HepG2 (cell line): ENCODE results near the gene PIP4K2C. TPM values are rescaled to one million over a fixed set of nuclear protein-coding genes. Genes with fewer than 3 reads are reported as not detected.

Experiments used
- CREB1 ChIP-seq, 2 experiments: fragments of 450-650 bp in 1 of 2; IDR thresholded peaks; 2 replicates each; pipeline ENCODE4 v1.6.1; 2016 to 2017; ENCODE audit warnings: control low read depth in 1 of 2, mild to moderate bottlenecking in 1 of 2, missing compliant biosample characterization in 1 of 2, missing genetic modification characterization in 1 of 2
- EZH2 ChIP-seq: conservative IDR thresholded peaks from 2 replicates; pipeline ENCODE4 v1.6.1; 2012; ENCODE audit warnings: mild to moderate bottlenecking, low read depth, low read length, moderate library complexity
- GABPB1 ChIP-seq: IDR thresholded peaks from 2 replicates; pipeline ENCODE4 v1.6.1; 2016; ENCODE audit warnings: mild to moderate bottlenecking, missing genetic modification reagents, moderate library complexity, missing compliant biosample characterization
- IRX3 ChIP-seq: sonication (generic); formaldehyde crosslinking; IDR thresholded peaks from 2 replicates; pipeline ENCODE4 v1.8.1; 2023; ENCODE audit warnings: mild to moderate bottlenecking, low read depth, missing genetic modification reagents, borderline replicate concordance
- NONO ChIP-seq, 2 experiments: fragments of 450-650 bp in 1 of 2; sonication (generic) in 1 of 2; formaldehyde crosslinking in 1 of 2; IDR thresholded peaks in 1 of 2; conservative IDR thresholded peaks in 1 of 2; 2 replicates each; pipeline versions ENCODE4 v1.6.1 to v1.8.0; 2017 to 2022; ENCODE audit warnings: mild to moderate bottlenecking in 1 of 2, missing genetic modification reagents in 1 of 2, moderate library complexity in 1 of 2
- SAP130 ChIP-seq: IDR thresholded peaks from 2 replicates; pipeline ENCODE4 v1.6.1; 2016; ENCODE audit warnings: low read depth
- TBX3 ChIP-seq: fragments of 450-650 bp; IDR thresholded peaks from 2 replicates; pipeline ENCODE4 v1.6.1; 2017; ENCODE audit warnings: antibody characterized with exemption, mild to moderate bottlenecking, inconsistent platforms, borderline replicate concordance
- ZBTB44 ChIP-seq: sonication (generic); formaldehyde crosslinking; IDR thresholded peaks from 2 replicates; pipeline ENCODE4 v1.4.0; 2020; ENCODE audit warnings: missing genetic modification reagents
- ZMAT3 ChIP-seq: sonication (generic); formaldehyde crosslinking; conservative IDR thresholded peaks from 2 replicates; pipeline ENCODE4 v1.7.0; 2021; ENCODE audit warnings: missing genetic modification reagents
- ZNF143 ChIP-seq: sonication (generic); formaldehyde crosslinking; IDR thresholded peaks from 2 replicates; pipeline ENCODE4 v1.4.0; 2020; ENCODE audit warnings: missing genetic modification reagents
- ZNF263 ChIP-seq: sonication (generic); formaldehyde crosslinking; IDR thresholded peaks from 2 replicates; pipeline ENCODE4 v1.4.0; 2020; ENCODE audit warnings: missing genetic modification reagents
- ZNF280B ChIP-seq: sonication (generic); formaldehyde crosslinking; IDR thresholded peaks from 2 replicates; pipeline ENCODE4 v1.5.0; 2020; ENCODE audit warnings: missing genetic modification reagents, mild to moderate bottlenecking, borderline replicate concordance
- ZNF501 ChIP-seq: sonication (generic); formaldehyde crosslinking; IDR thresholded peaks from 2 replicates; pipeline ENCODE4 v1.5.1; 2020; ENCODE audit warnings: mild to moderate bottlenecking, moderate library complexity, missing genetic modification reagents
- ZNF557 ChIP-seq: sonication (generic); formaldehyde crosslinking; IDR thresholded peaks from 2 replicates; pipeline ENCODE4 v1.4.0; 2020; ENCODE audit warnings: missing genetic modification reagents
- ZNF589 ChIP-seq: sonication (generic); formaldehyde crosslinking; conservative IDR thresholded peaks from 2 replicates; pipeline ENCODE4 v1.8.0; 2022; ENCODE audit warnings: mild to moderate bottlenecking, moderate library complexity, missing genetic modification reagents
- ZNF687 ChIP-seq: sonication (generic); formaldehyde crosslinking; IDR thresholded peaks from 2 replicates; pipeline ENCODE4 v1.5.1; 2020; ENCODE audit warnings: mild to moderate bottlenecking, missing genetic modification reagents, moderate library complexity
- ZNF740 ChIP-seq: sonication (generic); formaldehyde crosslinking; IDR thresholded peaks from 2 replicates; pipeline ENCODE4 v1.4.0; 2020; ENCODE audit warnings: missing genetic modification reagents
- ZSCAN5A ChIP-seq: sonication (generic); formaldehyde crosslinking; IDR thresholded peaks from 2 replicates; pipeline ENCODE4 v1.8.0; 2022; ENCODE audit warnings: mild to moderate bottlenecking, missing genetic modification reagents, borderline replicate concordance
- ZZZ3 ChIP-seq: sonication (generic); formaldehyde crosslinking; IDR thresholded peaks from 2 replicates; pipeline ENCODE4 v1.4.0; 2020; ENCODE audit warnings: missing genetic modification reagents, mild to moderate bottlenecking, borderline replicate concordance
- polyA plus RNA-seq, 8 experiments: library from polyadenylated mRNA; depleted of rRNA in 3 of 8; stranded (reverse) in 7 of 8; unstranded in 1 of 8; fragments of >200 nt; fragmentation: Illumina TruSeq in 4 of 8; extraction: Trizol in 4 of 8; gene quantifications; 2 replicates each; pipeline versions ENCODE4 v1.2.1 to v1.2.3, GENCODE V29; 2011 to 2016; ENCODE audit warnings: low read depth in 4 of 8, missing spikeins in 1 of 8, mixed read lengths in 1 of 8; ENCODE audit not compliant: insufficient read depth in 1 of 8
- total RNA-seq, 5 experiments: library from RNA; depleted of rRNA; stranded (reverse); fragments of >200 nt; fragmentation: Illumina TruSeq; extraction: Trizol; gene quantifications; 2 replicates each; pipeline ENCODE4 v1.2.3, GENCODE V29; 2016; ENCODE audit warnings: low read depth in 1 of 5

PIP4K2C gene
- total and polyA plus RNA-seq, 2 of the 13 experiments (the other 11 are each of a cell fraction or from before 2014, with no cell fraction given) = 23.3 to 26.4 TPM

GRCh38 chr12:57604992-57605810 is 14.2 kb downstream of the PIP4K2C start (continued):
- TF ChIP-seq ZBTB44 = no peak
- no peak for TF ChIP-seq ZMAT3 (CRISPR knock-in tag)
- TF ChIP-seq CREB1 (IDR thresholded peaks at IDR 0.05) = no peak
- TF ChIP-seq CREB1 (CRISPR knock-in tag; IDR thresholded peaks at IDR 0.05) = no peak
- TF ChIP-seq SAP130 (CRISPR knock-in tag) = 0 out of 2 replicates have a peak, but pooled peaks have one; percentile 8
- no peak for TF ChIP-seq ZNF740 (CRISPR knock-in tag)
- no peak for TF ChIP-seq NONO (IDR thresholded peaks at IDR 0.05)
- TF ChIP-seq NONO (CRISPR knock-in tag; conservative IDR thresholded peaks at IDR 0.05) = 0 out of 2 replicates have a peak, but pooled peaks have one; percentile 20
- peak; percentile 55 for TF ChIP-seq ZNF687 (CRISPR knock-in tag)
- no peak for TF ChIP-seq ZSCAN5A
- TF ChIP-seq ZNF143 (CRISPR knock-in tag) = no peak
- TF ChIP-seq EZH2 = no peak
- no peak for TF ChIP-seq ZNF589 (CRISPR knock-in tag)
- TF ChIP-seq ZNF501 = 0 out of 2 replicates have a peak, but pooled peaks have one; percentile 20
- peak; percentile 14; the same call in 1 of the 2 replicates for TF ChIP-seq ZNF280B (CRISPR knock-in tag)
- TF ChIP-seq TBX3 = no peak
- TF ChIP-seq GABPB1 = peak; percentile 43; the same call in 1 of the 2 replicates
- no peak for TF ChIP-seq ZZZ3 (CRISPR knock-in tag)
- TF ChIP-seq ZNF557 = no peak
- TF ChIP-seq IRX3 (CRISPR knock-in tag) = no peak
- TF ChIP-seq ZNF263 (CRISPR knock-in tag) = no peak
